Central memory CD8-positive, alpha-beta T cell (primary cell): ENCODE measurements around the gene PCGF5.
A peak's percentile ranks its signal among the peaks of the same experiment; 100 is the strongest.

Experiments used
- ATAC-seq: fragments of 150-1000 bp; cut with Tn5 transposase; replicated peaks from 2 replicates; pipeline ENCODE4 v1.10.0; 2022; ENCODE audit warnings: mild to moderate bottlenecking, moderate FRiP score, moderate number of reproducible peaks; ENCODE audit not compliant: poor library complexity, severe bottlenecking; ENCODE audit errors: extremely low read depth
- DNase-seq, 2 donors: peaks; one replicate each; pipeline ENCODE4 v3.0.0; 2021; ENCODE audit warnings: low spot score in 2 of 2
- H3K27ac Mint-ChIP-seq: one replicate; pipeline ENCODE4 v1.8.0; 2022; ENCODE audit warnings: low read depth, mild to moderate bottlenecking, moderate library complexity, mixed read lengths
- H3K27me3 Mint-ChIP-seq: one replicate; pipeline ENCODE4 v1.8.0; 2022; ENCODE audit warnings: mixed read lengths
- H3K36me3 Mint-ChIP-seq: one replicate; pipeline ENCODE4 v1.8.0; 2022; ENCODE audit warnings: mild to moderate bottlenecking, moderate library complexity, mixed read lengths; ENCODE audit not compliant: insufficient read depth
- H3K4me1 Mint-ChIP-seq: one replicate; pipeline ENCODE4 v1.8.0; 2022; ENCODE audit warnings: mixed read lengths
- H3K4me3 Mint-ChIP-seq: one replicate; pipeline ENCODE4 v1.8.0; 2022; ENCODE audit warnings: mild to moderate bottlenecking, moderate library complexity, mixed read lengths
- H3K9me3 Mint-ChIP-seq: one replicate; pipeline ENCODE4 v1.8.0; 2022; ENCODE audit warnings: mixed read lengths

PCGF5 gene

DNA sequence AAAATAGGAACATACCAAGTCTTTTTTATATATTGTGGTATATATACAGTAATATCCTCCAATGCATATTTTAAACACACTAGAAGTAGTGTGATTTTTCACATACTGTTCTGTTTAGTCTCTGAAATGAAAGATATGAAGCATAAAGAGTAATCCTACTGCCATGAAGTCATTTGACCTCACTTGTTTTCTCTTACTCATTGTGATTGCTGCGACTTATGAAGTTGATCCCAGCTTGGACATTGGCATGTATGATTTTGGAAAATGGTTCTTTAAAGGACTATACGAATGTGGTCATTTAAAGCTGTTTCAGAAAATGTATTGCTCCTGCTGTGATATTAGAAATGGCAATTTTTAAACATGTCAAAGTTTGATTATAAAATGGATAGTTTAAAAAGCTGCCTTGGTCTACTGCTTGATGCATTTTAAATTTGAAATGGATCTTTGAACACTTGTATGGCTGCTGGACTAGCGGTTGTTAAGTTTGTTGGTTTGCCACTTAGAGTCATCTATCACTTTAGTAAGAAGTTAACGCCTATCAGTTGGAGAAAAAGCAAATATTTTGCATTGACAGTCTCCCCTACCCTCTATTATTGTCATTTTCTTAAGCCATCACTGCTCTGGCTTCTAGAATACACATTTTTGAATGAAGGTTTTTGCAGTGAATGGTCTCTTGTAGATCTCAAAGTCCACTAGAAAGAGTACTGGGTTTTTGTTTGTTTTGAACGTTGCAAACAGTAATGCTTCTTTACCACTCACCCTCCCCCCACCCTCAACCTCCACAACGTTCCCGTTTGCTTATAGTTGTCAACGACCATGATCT is 881 bp upstream of the PCGF5 start:
- H3K36me3 Mint-ChIP-seq, result peaks cover 12% of the 10 kb centered on the region

DNA sequence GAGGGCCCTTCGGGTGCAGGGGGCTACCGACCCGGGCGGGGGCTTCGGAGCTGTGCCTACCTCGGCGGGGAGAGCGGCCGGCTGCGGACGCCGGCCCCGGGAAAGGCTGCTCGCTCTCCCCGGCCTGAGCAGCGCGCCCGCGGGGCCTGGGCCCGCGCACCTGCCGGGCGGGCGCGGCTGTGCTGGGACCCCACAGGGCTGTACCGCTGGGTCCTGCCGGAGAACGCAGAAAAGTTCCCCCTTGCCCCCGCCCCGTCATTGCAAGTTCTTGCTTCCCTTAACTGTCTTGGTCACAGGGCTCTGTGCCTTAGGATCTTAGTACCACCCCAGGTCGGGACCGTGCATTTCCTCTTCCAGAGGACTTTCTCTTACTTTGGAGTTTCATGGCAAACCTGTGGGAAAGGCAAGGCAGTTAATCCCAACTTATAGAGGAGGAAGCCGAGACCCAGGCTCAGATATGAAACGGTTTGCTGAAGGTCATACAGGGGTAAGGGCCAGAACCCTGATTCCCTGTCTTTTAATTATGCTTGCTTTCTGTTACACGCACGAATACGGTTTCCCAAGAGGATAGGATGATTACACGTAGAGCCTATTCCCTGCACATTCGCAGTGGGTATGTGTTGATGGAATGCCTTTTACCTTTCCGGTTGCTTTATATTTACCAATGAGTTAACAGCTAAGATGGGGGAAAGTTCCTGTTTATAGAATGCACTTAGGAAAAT is 652 bp downstream of the PCGF5 start:
- DNase-seq (peak in 1 of 2 donors; percentile 17), ATAC-seq (peak; percentile 38)
- Mint-ChIP-seq H3K27ac (peak overlapping the region; percentile 59), H3K4me1 (peaks cover 43% of the 10 kb centered on the region), H3K36me3 (peaks cover 12% of the 10 kb centered on the region), H3K4me3 (peak overlapping the region; percentile 86), H3K27me3 (no peaks in the 10 kb centered on the region), H3K9me3 (no peaks in the 10 kb centered on the region)

More for the DNA sequence above, 881 bp upstream of the PCGF5 start:
- Mint-ChIP-seq H3K4me1 (peaks cover 42% of the 10 kb centered on the region), H3K27me3 (no peaks in the 10 kb centered on the region), H3K9me3 (no peaks in the 10 kb centered on the region), H3K4me3 (peak overlapping the region; percentile 86), H3K27ac (peak overlapping the region; percentile 59)
- DNase-seq (no peak), ATAC-seq (no peak)

DNA sequence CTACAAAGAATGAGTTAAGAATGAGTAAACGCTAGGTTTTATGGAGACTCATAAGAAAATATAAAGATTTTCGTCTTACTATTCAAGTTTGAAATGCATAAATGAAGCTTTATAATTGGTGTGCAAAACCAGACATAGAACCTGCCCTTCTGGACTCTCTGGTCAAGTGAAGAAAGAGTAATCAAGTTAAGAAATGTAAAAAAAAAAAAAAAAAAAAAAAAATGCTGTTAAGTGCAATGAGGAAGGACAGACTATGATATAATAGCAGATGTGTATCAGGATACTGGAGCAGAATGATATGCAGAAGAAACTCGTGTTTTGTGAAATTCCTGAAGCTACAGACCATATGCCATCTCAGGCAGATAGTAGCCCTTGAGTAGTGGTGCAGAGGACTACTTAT is 5.6 kb downstream of the PCGF5 start:
- Mint-ChIP-seq H3K9me3 (no peaks in the 10 kb centered on the region), H3K4me3 (no peak overlapping the region), H3K27me3 (no peaks in the 10 kb centered on the region), H3K4me1 (peaks cover 52% of the 10 kb centered on the region), H3K36me3 (peaks cover 11% of the 10 kb centered on the region), H3K27ac (no peak overlapping the region)
- ATAC-seq (no peak), DNase-seq (no peak)

DNA sequence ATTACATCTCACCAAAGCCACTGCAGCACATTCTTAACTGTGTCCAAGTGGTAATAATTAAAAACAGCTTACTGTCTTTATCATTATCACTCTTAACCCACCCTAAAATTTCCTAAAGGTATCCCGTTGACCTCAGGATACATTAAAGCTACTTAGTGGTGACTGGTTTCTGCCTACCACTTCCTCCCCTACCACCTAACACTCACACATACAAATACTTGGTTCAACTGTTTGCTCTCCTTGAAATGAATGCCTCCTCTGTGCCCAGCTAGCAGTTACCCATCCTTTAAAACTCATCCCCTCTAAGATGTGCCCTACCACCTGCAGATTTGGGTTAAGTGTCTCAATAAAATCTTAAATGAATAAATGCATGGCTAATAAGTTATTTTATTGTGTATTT is 7.1 kb downstream of the PCGF5 start:
- peaks cover 9% of the 10 kb centered on the region for H3K36me3 Mint-ChIP-seq
- no peaks in the 10 kb centered on the region for H3K27me3 Mint-ChIP-seq
- no peak for ATAC-seq
- H3K4me1 Mint-ChIP-seq, result peaks cover 37% of the 10 kb centered on the region
- no peak overlapping the region for H3K4me3 Mint-ChIP-seq
- H3K27ac Mint-ChIP-seq, result peak overlapping the region; percentile 3
- no peak for DNase-seq
- H3K9me3 Mint-ChIP-seq, result no peaks in the 10 kb centered on the region

DNA sequence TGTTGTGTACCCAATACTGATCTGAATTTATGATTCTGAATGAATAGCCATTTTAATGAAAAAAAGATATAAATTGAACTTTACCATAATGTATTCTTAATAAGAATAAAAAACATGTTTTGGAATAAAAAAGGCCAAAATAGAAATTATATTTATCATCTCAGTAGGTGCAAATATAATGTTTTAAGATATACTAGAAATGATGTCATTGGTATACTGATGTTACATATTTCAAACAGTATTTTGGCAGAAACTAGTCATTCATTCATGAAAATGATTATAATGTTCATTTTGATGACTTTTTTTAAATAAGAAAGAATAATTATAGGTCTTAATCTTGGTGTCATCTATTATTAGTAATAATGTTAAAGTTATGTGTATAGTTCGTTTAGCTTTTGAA is 9.2 kb downstream of the PCGF5 start:
- Mint-ChIP-seq H3K4me1 (peaks cover 21% of the 10 kb centered on the region), H3K9me3 (no peaks in the 10 kb centered on the region), H3K4me3 (no peak overlapping the region), H3K27me3 (no peaks in the 10 kb centered on the region), H3K27ac (no peak overlapping the region), H3K36me3 (peaks cover 7% of the 10 kb centered on the region)
- no peak for DNase-seq
- no peak for ATAC-seq

DNA sequence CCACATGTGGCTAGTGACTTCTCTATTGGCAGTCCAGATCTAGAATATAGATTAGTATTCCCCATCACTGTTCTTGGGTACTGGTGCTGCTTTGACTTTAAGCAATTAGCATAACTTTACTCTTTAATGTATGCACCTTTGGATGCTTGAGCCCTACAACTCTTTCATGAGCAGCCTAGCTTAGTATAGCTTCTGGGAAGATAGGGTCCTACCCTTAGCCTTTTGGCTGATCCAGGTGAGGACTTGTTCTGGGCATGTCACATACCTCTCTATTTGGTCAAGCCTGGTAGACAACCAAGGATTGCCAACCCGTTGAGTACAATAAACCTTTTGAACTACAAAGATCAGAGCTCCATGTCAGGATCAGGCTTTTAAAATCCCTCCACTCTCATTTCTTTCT is 17.7 kb downstream of the PCGF5 start:
- ATAC-seq (no peak), DNase-seq (no peak)
- Mint-ChIP-seq H3K4me3 (no peak overlapping the region), H3K9me3 (no peaks in the 10 kb centered on the region), H3K27me3 (no peaks in the 10 kb centered on the region), H3K4me1 (peaks cover 27% of the 10 kb centered on the region), H3K27ac (no peak overlapping the region), H3K36me3 (peaks cover 5% of the 10 kb centered on the region)

DNA sequence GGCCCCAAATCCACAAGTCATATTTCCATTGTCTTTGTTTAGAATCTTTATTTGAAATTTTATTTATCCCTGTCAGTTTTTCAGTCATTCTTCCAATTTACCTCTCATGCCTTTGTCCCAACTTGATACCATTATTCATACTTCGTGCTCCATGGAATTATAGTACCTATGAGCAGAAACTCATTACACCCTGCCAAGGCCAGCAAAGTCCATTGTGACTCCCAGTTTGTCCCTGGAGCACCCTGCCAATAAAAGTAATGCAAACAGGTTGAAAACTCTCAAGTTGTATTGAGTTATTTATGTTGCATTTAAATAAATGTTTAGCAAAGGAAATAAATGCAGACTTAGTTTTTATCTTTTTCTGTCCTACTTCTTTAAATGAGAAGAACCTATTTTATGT is 19.3 kb downstream of the PCGF5 start:
- no peak for ATAC-seq
- Mint-ChIP-seq H3K27ac (peak overlapping the region; percentile 39), H3K9me3 (no peaks in the 10 kb centered on the region), H3K27me3 (no peaks in the 10 kb centered on the region), H3K4me3 (no peak overlapping the region), H3K4me1 (peaks cover 27% of the 10 kb centered on the region), H3K36me3 (peaks cover 3% of the 10 kb centered on the region)
- no peak for DNase-seq

DNA sequence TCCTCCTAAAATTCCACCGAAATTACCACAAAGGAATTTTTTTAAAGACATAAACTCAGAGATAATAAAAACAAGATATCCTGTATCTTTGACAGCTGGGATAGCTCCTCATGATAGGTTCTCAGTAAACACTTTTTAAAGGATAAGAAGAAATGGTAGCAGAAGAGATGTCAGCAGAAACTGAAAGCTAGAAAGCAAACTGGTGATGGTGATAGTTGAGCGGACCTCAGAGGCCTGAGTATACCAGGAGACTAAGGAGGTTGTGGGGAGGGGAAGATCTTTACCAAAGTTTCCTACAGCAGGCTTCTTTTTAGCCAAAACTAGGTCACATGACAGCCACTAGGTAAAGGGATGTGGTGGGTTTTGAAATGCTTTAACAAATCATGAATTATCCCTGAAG is 22.5 kb downstream of the PCGF5 start:
- no peak overlapping the region for H3K4me3 Mint-ChIP-seq
- no peaks in the 10 kb centered on the region for H3K36me3 Mint-ChIP-seq
- H3K27ac Mint-ChIP-seq, result no peak overlapping the region
- H3K4me1 Mint-ChIP-seq, result peaks cover 19% of the 10 kb centered on the region
- no peaks in the 10 kb centered on the region for H3K9me3 Mint-ChIP-seq
- H3K27me3 Mint-ChIP-seq, result no peaks in the 10 kb centered on the region
- no peak for ATAC-seq
- no peak for DNase-seq

DNA sequence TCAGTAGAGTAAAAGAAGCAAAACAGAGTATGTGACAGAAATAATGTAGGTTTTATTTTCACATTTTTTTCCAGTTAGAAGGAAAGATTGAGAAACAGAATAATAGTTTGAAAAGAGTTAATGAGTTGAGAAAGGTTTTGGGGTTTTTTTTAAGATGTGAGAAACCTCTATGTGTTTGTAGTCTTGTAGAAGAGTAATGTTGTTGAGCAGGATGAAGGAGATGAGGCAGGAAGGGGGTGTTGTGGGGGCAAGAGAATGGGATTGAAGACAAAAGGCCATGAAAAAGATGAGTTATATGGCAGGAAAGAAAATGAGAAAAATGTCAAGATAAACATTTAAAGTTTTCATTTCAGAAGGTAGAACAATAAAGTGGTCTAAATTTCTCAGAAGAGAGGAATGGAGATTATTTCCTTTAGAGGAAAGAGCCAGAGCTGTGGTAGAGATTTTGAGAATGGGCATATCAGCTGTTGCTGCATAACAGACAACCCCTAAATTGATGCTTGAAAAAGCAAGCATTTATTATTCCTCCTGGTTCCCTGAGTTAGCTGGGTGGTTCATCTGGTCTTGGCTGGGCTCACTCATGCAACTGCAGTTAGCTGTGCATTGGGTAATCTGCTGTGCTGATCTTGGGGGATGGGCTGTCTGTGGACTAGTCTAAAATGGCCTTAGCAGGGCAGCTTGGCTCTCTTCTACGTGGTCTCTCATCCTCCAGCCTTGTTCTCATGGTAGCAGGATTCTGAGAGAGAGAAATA is 27.1 kb downstream of the PCGF5 start:
- peaks cover 7% of the 10 kb centered on the region for H3K36me3 Mint-ChIP-seq
- no peak for ATAC-seq
- DNase-seq, result no peak
- H3K9me3 Mint-ChIP-seq, result no peaks in the 10 kb centered on the region
- H3K4me3 Mint-ChIP-seq, result no peak overlapping the region
- H3K27ac Mint-ChIP-seq, result no peak overlapping the region
- H3K27me3 Mint-ChIP-seq, result no peaks in the 10 kb centered on the region
- peaks cover 10% of the 10 kb centered on the region for H3K4me1 Mint-ChIP-seq

DNA sequence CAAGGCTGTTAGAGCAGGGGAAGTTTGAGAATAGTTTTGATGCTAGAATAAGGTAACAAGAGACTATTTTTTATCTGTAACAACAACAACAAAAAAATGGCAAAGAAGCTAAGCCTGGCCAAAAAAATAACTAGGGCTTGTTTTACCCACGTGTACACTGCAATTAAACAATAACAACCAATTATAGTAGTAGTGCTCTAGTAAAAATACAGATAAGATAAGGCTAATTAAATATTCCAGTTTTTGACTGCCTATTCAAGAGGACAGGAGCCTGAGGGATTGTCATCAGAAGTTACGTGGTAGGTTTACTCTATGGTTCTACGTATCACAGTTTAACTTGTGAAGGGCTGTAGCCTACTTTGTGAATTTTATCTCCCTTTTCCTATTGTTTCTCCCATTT is 29.2 kb downstream of the PCGF5 start:
- H3K36me3 Mint-ChIP-seq, result peaks cover 22% of the 10 kb centered on the region
- H3K27ac Mint-ChIP-seq, result no peak overlapping the region
- H3K4me3 Mint-ChIP-seq, result no peak overlapping the region
- no peaks in the 10 kb centered on the region for H3K9me3 Mint-ChIP-seq
- ATAC-seq (no peak), DNase-seq (no peak)
- peaks cover 5% of the 10 kb centered on the region for H3K4me1 Mint-ChIP-seq
- H3K27me3 Mint-ChIP-seq, result no peaks in the 10 kb centered on the region

DNA sequence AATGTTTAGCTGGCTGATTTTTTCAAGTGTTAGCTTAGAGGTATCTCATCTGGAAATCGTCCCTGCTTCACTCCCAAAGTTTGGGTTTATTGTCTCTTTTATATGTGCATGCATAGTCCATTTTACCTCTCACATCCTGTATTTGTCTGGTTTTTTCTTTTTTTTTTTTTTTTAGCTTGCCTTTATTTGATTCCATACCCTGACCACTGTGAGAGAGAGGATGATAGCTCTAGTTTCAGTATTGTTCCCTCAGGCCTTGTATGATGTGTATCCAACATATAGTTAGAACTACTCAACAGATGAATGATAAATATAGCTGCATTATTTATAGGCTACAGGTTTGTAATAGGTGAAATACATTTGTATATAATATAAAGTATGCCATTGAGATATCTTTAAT is 29.9 kb downstream of the PCGF5 start:
- Mint-ChIP-seq H3K27me3 (no peaks in the 10 kb centered on the region), H3K9me3 (no peaks in the 10 kb centered on the region), H3K36me3 (peaks cover 22% of the 10 kb centered on the region), H3K4me1 (peaks cover 5% of the 10 kb centered on the region), H3K27ac (no peak overlapping the region), H3K4me3 (no peak overlapping the region)
- no peak for DNase-seq
- no peak for ATAC-seq

DNA sequence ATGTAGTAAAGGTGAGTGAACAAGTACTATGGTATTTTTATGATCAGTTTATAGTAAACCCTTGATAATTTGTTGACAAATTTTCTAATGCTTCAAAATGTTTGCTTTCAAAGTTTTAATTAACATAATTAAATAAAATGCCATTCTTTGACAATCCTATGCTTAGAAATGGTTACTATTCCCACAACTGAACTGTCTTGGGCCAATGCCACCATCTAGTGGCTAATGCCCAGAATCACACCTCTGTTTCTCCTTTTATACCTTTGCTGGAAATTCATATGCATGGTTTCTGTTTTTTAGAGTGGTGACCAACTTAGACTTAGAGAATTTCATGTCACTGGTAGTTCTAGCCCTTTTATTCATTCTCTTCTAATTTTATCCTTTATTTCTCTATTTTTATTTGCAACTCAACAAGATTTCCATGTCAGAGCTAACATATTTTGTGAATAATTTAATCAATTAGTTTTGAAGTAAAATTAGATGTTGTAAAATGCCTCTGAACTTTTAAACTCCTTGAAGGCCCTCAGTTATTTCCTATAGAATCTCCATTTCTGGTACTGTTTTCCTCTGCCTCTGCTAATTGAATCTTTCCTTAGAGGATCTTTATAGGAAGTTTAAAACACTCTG is 31.1 kb downstream of the PCGF5 start:
- ATAC-seq (peak; percentile 70), DNase-seq (peak; percentile 19 to 39)
- H3K27me3 Mint-ChIP-seq, result no peaks in the 10 kb centered on the region
- H3K27ac Mint-ChIP-seq, result no peak overlapping the region
- no peak overlapping the region for H3K4me3 Mint-ChIP-seq
- H3K9me3 Mint-ChIP-seq, result no peaks in the 10 kb centered on the region
- H3K36me3 Mint-ChIP-seq, result peaks cover 24% of the 10 kb centered on the region
- H3K4me1 Mint-ChIP-seq, result peaks cover 5% of the 10 kb centered on the region
